DOHH2 (cell line): ENCODE data around the gene SPINDOC.

Experiments
- H3F3A ChIP-seq: fragments of 200-600 bp; sonication (generic), shearing (Covaris generic); 2 replicates; pipeline ENCODE4 v1.6.0; 2016; ENCODE audit warnings: antibody characterized with exemption, mild to moderate bottlenecking; ENCODE audit not compliant: control insufficient read depth, insufficient read depth
- H3K27ac ChIP-seq: fragments of 200-600 bp; sonication (generic); 2 replicates; pipeline ENCODE4 v1.5.1; 2014; ENCODE audit warnings: low read depth, mild to moderate bottlenecking, low read length, moderate library complexity
- H3K27me3 ChIP-seq: fragments of 200-600 bp; sonication (generic); 2 replicates; pipeline ENCODE4 v1.6.1; 2014; ENCODE audit warnings: mild to moderate bottlenecking, low read length, mixed read lengths; ENCODE audit not compliant: control insufficient read depth
- H3K36me3 ChIP-seq: fragments of 200-600 bp; sonication (generic); 2 replicates; pipeline ENCODE4 v1.6.1; 2014; ENCODE audit warnings: mild to moderate bottlenecking, low read length, moderate library complexity, mixed read lengths; ENCODE audit not compliant: control insufficient read depth
- H3K4me1 ChIP-seq: fragments of 200-600 bp; sonication (generic); 2 replicates; pipeline ENCODE4 v1.6.1; 2014; ENCODE audit warnings: mild to moderate bottlenecking, low read length, mixed read lengths; ENCODE audit not compliant: control insufficient read depth
- H3K4me2 ChIP-seq: fragments of 200-600 bp; sonication (generic); 2 replicates; pipeline ENCODE4 v1.6.0; 2014; ENCODE audit warnings: mild to moderate bottlenecking, low read length, moderate library complexity
- H3K4me3 ChIP-seq: fragments of 200-600 bp; sonication (generic); 2 replicates; pipeline ENCODE4 v1.5.1; 2014; ENCODE audit warnings: mild to moderate bottlenecking, low read length, mixed read lengths
- H3K79me2 ChIP-seq: fragments of 200-600 bp; sonication (generic); 2 replicates; pipeline ENCODE4 v1.6.1; 2014; ENCODE audit warnings: mild to moderate bottlenecking, low read length, mixed read lengths; ENCODE audit not compliant: control insufficient read depth
- H3K9me2 ChIP-seq: fragments of 200-600 bp; sonication (generic); replicated peaks from 2 replicates; pipeline ENCODE4 v1.6.1; 2014; ENCODE audit warnings: mild to moderate bottlenecking, low read length, mixed read lengths; ENCODE audit not compliant: control insufficient read depth
- H3K9me3 ChIP-seq: fragments of 200-600 bp; sonication (generic); 2 replicates; pipeline ENCODE4 v1.6.1; 2014; ENCODE audit warnings: antibody characterized with exemption, low read length, mixed read lengths; ENCODE audit not compliant: control insufficient read depth, insufficient read depth
- H4K20me1 ChIP-seq: fragments of 200-600 bp; sonication (generic); 2 replicates; pipeline ENCODE4 v1.6.0; 2014; ENCODE audit warnings: low read depth, mild to moderate bottlenecking, antibody characterized with exemption, low read length, moderate library complexity; ENCODE audit not compliant: control insufficient read depth, insufficient read depth
- CTCF ChIP-seq: fragments of 200-600 bp; sonication (generic); IDR thresholded peaks from one replicate; pipeline ENCODE4 v1.5.1; 2014; ENCODE audit warnings: antibody characterized with exemption, mild to moderate bottlenecking, low read depth, low read length; ENCODE audit not compliant: poor library complexity, severe bottlenecking
- EZH2phosphoT487 ChIP-seq: fragments of 200-600 bp; sonication (generic); IDR thresholded peaks from 2 replicates; pipeline ENCODE4 v1.6.1; 2017; ENCODE audit warnings: borderline replicate concordance, mild to moderate bottlenecking, antibody characterized with exemption, low read length, moderate library complexity, mixed read lengths

The SPINDOC gene

GRCh38 chr11:63793161-63793560 lies 20.1 kb upstream of the SPINDOC start:
- no peak for TF ChIP-seq CTCF
- no peak for TF ChIP-seq EZH2phosphoT487

GRCh38 chr11:63795066-63795465 lies 18.2 kb upstream of the SPINDOC start:
- H3K4me1 ChIP-seq: 0 out of 2 replicates have a peak, but pooled peaks cover 3% of the 10 kb centered on the region
- no peaks in the 10 kb centered on the region for H4K20me1 ChIP-seq
- TF ChIP-seq EZH2phosphoT487 (no peak), CTCF (no peak)
- no peak overlapping the region for H3K4me3 ChIP-seq
- no peaks in the 10 kb centered on the region for H3K36me3 ChIP-seq
- H3K9me3 ChIP-seq: peaks cover 5% of the 10 kb centered on the region; the same call in 1 of the 2 replicates
- H3F3A ChIP-seq: no peaks in the 10 kb centered on the region
- no peaks in the 10 kb centered on the region for H3K9me2 ChIP-seq
- H3K27me3 ChIP-seq: no peaks in the 10 kb centered on the region
- no peak overlapping the region for H3K27ac ChIP-seq
- no peak overlapping the region for H3K4me2 ChIP-seq
- no peaks in the 10 kb centered on the region for H3K79me2 ChIP-seq

More at GRCh38 chr11:63793161-63793560, 20.1 kb upstream of the SPINDOC start:
- no peak overlapping the region for H3K4me2 ChIP-seq
- no peaks in the 10 kb centered on the region for H4K20me1 ChIP-seq
- no peak overlapping the region for H3K4me3 ChIP-seq
- H3F3A ChIP-seq: no peaks in the 10 kb centered on the region
- no peaks in the 10 kb centered on the region for H3K79me2 ChIP-seq
- no peaks in the 10 kb centered on the region for H3K36me3 ChIP-seq
- H3K9me3 ChIP-seq: peaks cover 5% of the 10 kb centered on the region; the same call in 1 of the 2 replicates
- no peaks in the 10 kb centered on the region for H3K27me3 ChIP-seq
- H3K9me2 ChIP-seq: no peaks in the 10 kb centered on the region
- no peak overlapping the region for H3K27ac ChIP-seq
- H3K4me1 ChIP-seq: no peaks in the 10 kb centered on the region

- no peaks in the 10 kb centered on the region for H4K20me1 ChIP-seq
- no peaks in the 10 kb centered on the region for H3K9me3 ChIP-seq
- H3K9me2 ChIP-seq: no peaks in the 10 kb centered on the region
- no peaks in the 10 kb centered on the region for H3K27me3 ChIP-seq
- no peak overlapping the region for H3K4me2 ChIP-seq
- TF ChIP-seq CTCF: no peak
- TF ChIP-seq EZH2phosphoT487: no peak
- no peaks in the 10 kb centered on the region for H3K36me3 ChIP-seq
- H3K79me2 ChIP-seq: no peaks in the 10 kb centered on the region
- H3K4me1 ChIP-seq: peaks cover 7% of the 10 kb centered on the region; the same call in 1 of the 2 replicates
- no peak overlapping the region for H3K4me3 ChIP-seq
- H3F3A ChIP-seq: no peaks in the 10 kb centered on the region
- no peak overlapping the region for H3K27ac ChIP-seq
These were observed 12.3 kb upstream of the SPINDOC start for GRCh38 chr11:63800921-63801320.
